CD4-positive, alpha-beta T cell (primary cell): ENCODE data around the gene RAPGEF2. TPM values are rescaled to one million over a fixed set of nuclear protein-coding genes. Genes with fewer than 3 reads are reported as not detected.

Experiments used
- ATAC-seq: fragments of 200-7000 bp; cut with Tn5 transposase; one replicate; pipeline ENCODE4 v1.10.0; 2022; ENCODE audit warnings: mild to moderate bottlenecking; ENCODE audit not compliant: poor library complexity
- CTCF ChIA-PET: fragments of 350-600 bp; sonication (Branson Sonifier 250); formaldehyde crosslinking; loops from one replicate; lab custom pipeline; 2021; ENCODE audit warnings: antibody characterized with exemption, inconsistent platforms; lab: Charles Lee
- POLR2A ChIA-PET: fragments of 350-600 bp; sonication (Branson Sonifier 250); formaldehyde crosslinking; loops from one replicate; lab custom pipeline; 2021; ENCODE audit warnings: antibody characterized with exemption, inconsistent platforms; lab: Charles Lee
- DNase-seq, 14 experiments: peaks; one replicate each; pipeline ENCODE4 v3.0.0-alpha.2; 2013 to 2020; ENCODE audit warnings: mixed read lengths in 2 of 14
- H3K27ac ChIP-seq, 2 donors: one replicate each; pipeline versions ENCODE4 v1.5.1 to v1.7.0; 2013; ENCODE audit warnings: low read length in 2 of 2, low read depth in 1 of 2, mild to moderate bottlenecking in 1 of 2
- H3K27me3 ChIP-seq, 2 experiments: 1 replicate in 1 of 2; 2 replicates in 1 of 2; pipeline versions ENCODE4 v1.6.1 to v1.7.0; 2013; ENCODE audit warnings: low read length in 2 of 2, control low read depth in 1 of 2, mild to moderate bottlenecking in 1 of 2, moderate library complexity in 1 of 2; ENCODE audit not compliant: insufficient read depth in 2 of 2, control insufficient read depth in 1 of 2
- H3K36me3 ChIP-seq: one replicate; pipeline ENCODE4 v1.6.1; 2013; ENCODE audit warnings: low read length, control low read depth; ENCODE audit not compliant: insufficient read depth
- H3K4me1 ChIP-seq: one replicate; pipeline ENCODE4 v1.6.1; 2013; ENCODE audit warnings: low read length, control low read depth; ENCODE audit not compliant: insufficient read depth
- H3K4me3 ChIP-seq: one replicate; pipeline ENCODE4 v1.5.1; 2013; ENCODE audit warnings: mild to moderate bottlenecking, low read length, moderate library complexity
- H3K9me3 ChIP-seq, 2 experiments: 1 replicate in 1 of 2; 2 replicates in 1 of 2; pipeline versions ENCODE4 v1.6.1 to v1.7.0; 2013; ENCODE audit warnings: low read length in 2 of 2, mild to moderate bottlenecking in 2 of 2, control low read depth in 1 of 2, moderate library complexity in 1 of 2; ENCODE audit not compliant: control insufficient read depth in 1 of 2, insufficient read depth in 1 of 2
- H3K27ac Mint-ChIP-seq: one replicate; pipeline ENCODE4 v1.8.0; 2020; ENCODE audit warnings: mixed read lengths
- H3K27me3 Mint-ChIP-seq: one replicate; pipeline ENCODE4 v1.8.0; 2021; ENCODE audit warnings: mixed read lengths
- H3K36me3 Mint-ChIP-seq: one replicate; pipeline ENCODE4 v1.8.0; 2021; ENCODE audit warnings: low read depth, mixed read lengths
- H3K4me1 Mint-ChIP-seq: one replicate; pipeline ENCODE4 v1.8.0; 2021; ENCODE audit warnings: low read depth, mixed read lengths
- H3K4me3 Mint-ChIP-seq: one replicate; pipeline ENCODE4 v1.8.0; 2020; ENCODE audit warnings: mild to moderate bottlenecking, mixed read lengths
- H3K9me3 Mint-ChIP-seq: one replicate; pipeline ENCODE4 v1.8.0; 2020; ENCODE audit warnings: mixed read lengths
- CTCF ChIP-seq: fragments of 200-600 bp; IDR thresholded peaks from one replicate; pipeline ENCODE4 v1.8.0; 2022; ENCODE audit warnings: antibody characterized with exemption, mild to moderate bottlenecking
- intact Hi-C, 2 experiments: fragments of 100-400 bp; cut with DNase I in 1 of 2; cut with micrococcal nuclease in 1 of 2; formaldehyde crosslinking; loops; one replicate each; pipeline versions ENCODE4 v1.15.1 to v1.9.0; 2023 to 2025; cut with DNase I, micrococcal nuclease
- total RNA-seq, 174 experiments: library from RNA in 2 of 174; stranded (reverse) in 2 of 174; gene quantifications; one replicate each; pipeline ENCODE4 v1.2.3 and lab custom pipeline; 2021 to 2026

RAPGEF2 gene
- total RNA-seq, 2 experiments from 2014 or later = 25.6 to 26.4 TPM

GRCh38 chr4:159355466-159355865 lies 252.6 kb downstream of the RAPGEF2 start:
- Histone ChIP-seq H3K9me3 (no peaks in the 10 kb centered on the region), H3K27ac (no peak overlapping the region), H3K4me1 (no peaks in the 10 kb centered on the region), H3K4me3 (no peak overlapping the region), H3K27me3 (no peaks in the 10 kb centered on the region), H3K36me3 (peaks cover 40% of the 10 kb centered on the region)
- ATAC-seq (no peak), DNase-seq (no peak)
- no peaks in the 10 kb centered on the region for H3K4me1 Mint-ChIP-seq
- TF ChIP-seq CTCF = no peak
- ChIA-PET CTCF (no interaction called here), POLR2A (no interaction called here)
- H3K36me3 Mint-ChIP-seq = peaks cover 92% of the 10 kb centered on the region
- no peak overlapping the region for H3K4me3 Mint-ChIP-seq
- no peak overlapping the region for H3K27ac Mint-ChIP-seq
- intact Hi-C loops = no loop called here
- H3K9me3 Mint-ChIP-seq = no peaks in the 10 kb centered on the region
- H3K27me3 Mint-ChIP-seq = no peaks in the 10 kb centered on the region

- H3K9me3 ChIP-seq = no peaks in the 10 kb centered on the region
- POLR2A ChIA-PET = no interaction called here
- no peaks in the 10 kb centered on the region for H3K27me3 ChIP-seq
- no peak overlapping the region for H3K27ac ChIP-seq
- intact Hi-C loops = no loop called here
- H3K4me1 ChIP-seq = no peaks in the 10 kb centered on the region
- no peak for TF ChIP-seq CTCF
- no peak overlapping the region for H3K4me3 ChIP-seq
- H3K27ac Mint-ChIP-seq = no peak overlapping the region
- no peaks in the 10 kb centered on the region for H3K9me3 Mint-ChIP-seq
- no peak for ATAC-seq
- H3K27me3 Mint-ChIP-seq = no peaks in the 10 kb centered on the region
- H3K4me1 Mint-ChIP-seq = no peaks in the 10 kb centered on the region
- H3K36me3 Mint-ChIP-seq = peaks cover 87% of the 10 kb centered on the region
- no peak overlapping the region for H3K4me3 Mint-ChIP-seq
- CTCF ChIA-PET = no interaction called here
- no peak for DNase-seq
- peaks cover 33% of the 10 kb centered on the region for H3K36me3 ChIP-seq
These were observed 254.5 kb downstream of the RAPGEF2 start for GRCh38 chr4:159357350-159357749.

- no peak for TF ChIP-seq CTCF
- intact Hi-C loops = no loop called here
- no peaks in the 10 kb centered on the region for H3K4me1 Mint-ChIP-seq
- no peak overlapping the region for H3K4me3 ChIP-seq
- no peak overlapping the region for H3K27ac Mint-ChIP-seq
- no peaks in the 10 kb centered on the region for H3K9me3 Mint-ChIP-seq
- no peak overlapping the region for H3K27ac ChIP-seq
- no peaks in the 10 kb centered on the region for H3K9me3 ChIP-seq
- H3K27me3 ChIP-seq = no peaks in the 10 kb centered on the region
- peaks cover 78% of the 10 kb centered on the region for H3K36me3 Mint-ChIP-seq
- DNase-seq (no peak), ATAC-seq (no peak)
- H3K4me3 Mint-ChIP-seq = no peak overlapping the region
- no peaks in the 10 kb centered on the region for H3K27me3 Mint-ChIP-seq
- POLR2A ChIA-PET = no interaction called here
- H3K36me3 ChIP-seq = peaks cover 26% of the 10 kb centered on the region
- H3K4me1 ChIP-seq = no peaks in the 10 kb centered on the region
- CTCF ChIA-PET = no interaction called here
These were observed 255.3 kb downstream of the RAPGEF2 start for GRCh38 chr4:159358226-159358625.
